Liver (tissue), 9 donors: ENCODE data around the gene SLC29A3. TPM values are rescaled to one million over a fixed set of nuclear protein-coding genes. Genes with fewer than 3 reads are reported as not detected.

Experiments used
- DNase-seq: peaks from one replicate; pipeline ENCODE4 v3.0.0-alpha.2; 2017; ENCODE audit warnings: low spot score
- H3K27ac ChIP-seq, 2 donors: one replicate each; pipeline ENCODE4 v1.7.0; 2013; ENCODE audit warnings: inconsistent platforms in 2 of 2, low read length in 2 of 2, control low read depth in 1 of 2, low read depth in 1 of 2, mild to moderate bottlenecking in 1 of 2
- H3K27me3 ChIP-seq, 4 donors: one replicate each; pipeline versions ENCODE4 v1.6.1 to v1.7.0; 2013; ENCODE audit warnings: low read length in 3 of 4, inconsistent platforms in 1 of 4, mild to moderate bottlenecking in 1 of 4, moderate library complexity in 1 of 4; ENCODE audit not compliant: control insufficient read depth in 4 of 4, insufficient read depth in 4 of 4
- H3K36me3 ChIP-seq, 4 donors: one replicate each; pipeline versions ENCODE4 v1.6.1 to v1.7.0; 2013; ENCODE audit warnings: low read length in 3 of 4, mild to moderate bottlenecking in 3 of 4, low read depth in 1 of 4, moderate library complexity in 1 of 4; ENCODE audit not compliant: control insufficient read depth in 4 of 4, insufficient read depth in 3 of 4
- H3K4me1 ChIP-seq, 4 donors: one replicate each; pipeline versions ENCODE4 v1.6.1 to v1.7.0; 2013; ENCODE audit warnings: low read length in 3 of 4, mild to moderate bottlenecking in 3 of 4, moderate library complexity in 1 of 4; ENCODE audit not compliant: control insufficient read depth in 4 of 4, insufficient read depth in 4 of 4
- H3K4me3 ChIP-seq, 3 donors: one replicate each; pipeline versions ENCODE4 v1.6.1 to v1.7.0; 2013; ENCODE audit warnings: low read length in 3 of 3, control low read depth in 1 of 3, low read depth in 1 of 3, mild to moderate bottlenecking in 1 of 3
- H3K9ac ChIP-seq, 2 donors: one replicate each; pipeline ENCODE4 v1.7.0; 2013; ENCODE audit warnings: low read length in 2 of 2, mild to moderate bottlenecking in 2 of 2, moderate library complexity in 2 of 2, control low read depth in 1 of 2, low read depth in 1 of 2
- H3K9me3 ChIP-seq, 4 donors: one replicate each; pipeline versions ENCODE4 v1.6.1 to v1.7.0; 2013; ENCODE audit warnings: low read length in 3 of 4; ENCODE audit not compliant: control insufficient read depth in 4 of 4
- ATF3 ChIP-seq: IDR thresholded peaks from 2 replicates; pipeline ENCODE4 v1.6.1; 2016; ENCODE audit warnings: antibody characterized with exemption
- FOXA1 ChIP-seq: IDR thresholded peaks from 2 replicates; pipeline ENCODE4 v1.6.1; 2016; ENCODE audit warnings: antibody characterized with exemption
- HNF4G ChIP-seq: IDR thresholded peaks from 2 replicates; pipeline ENCODE4 v1.6.1; 2016; ENCODE audit warnings: antibody characterized with exemption
- NR2F2 ChIP-seq: IDR thresholded peaks from 2 replicates; pipeline ENCODE4 v1.6.1; 2016; ENCODE audit warnings: antibody characterized with exemption
- RAD21 ChIP-seq, 2 donors: IDR thresholded peaks; 2 replicates each; pipeline ENCODE4 v1.6.1; 2016; ENCODE audit warnings: antibody characterized with exemption in 2 of 2, mild to moderate bottlenecking in 2 of 2
- YY1 ChIP-seq: IDR thresholded peaks from 2 replicates; pipeline ENCODE4 v1.6.1; 2016; ENCODE audit warnings: antibody characterized with exemption, mild to moderate bottlenecking
- WGBS: extraction: QIAGEN DNeasy Blood & Tissue Kit; methylation state at CpG from one replicate; pipeline ENCODE4 v1.1.7; 2013; 5-methylcytosine and 5-hydroxymethylcytosine counted together
- polyA plus RNA-seq, 2 donors: library from polyadenylated mRNA; stranded (reverse) in 1 of 2; unstranded in 1 of 2; fragments of 200-250 nt in 1 of 2; fragments of >200 nt in 1 of 2; fragmentation: Nextera tagmentation in 1 of 2; extraction: Ambion mirVana in 1 of 2; gene quantifications; one replicate each; pipeline versions ENCODE4 v1.2.1 to v1.2.3, GENCODE V29; 2013 to 2015
- total RNA-seq, 2 donors: library from RNA; depleted of rRNA; stranded (reverse); fragments of >200 nt; gene quantifications; one replicate each; pipeline ENCODE4 v1.2.3, GENCODE V29; 2014
- TF ChIP-seq, protein P1 (sequence below): fragments of 150-350 bp; IDR thresholded peaks from 2 replicates; pipeline ENCODE4 v1.5.1; 2017; ENCODE audit warnings: improper control_type of control experiment, low read depth, low read length; ENCODE audit not compliant: missing input control
- donor health status: healthy.
- donor health status: healthy.
- donor health status: healthy.
- donor health status: healthy.
- donor health status: healthy.

Gene SLC29A3
- total and polyA plus RNA-seq, 4 donors, result 3.1 to 11.9 (median 5.3) TPM

GRCh38 chr10:71395621-71396020, 76.6 kb downstream of the SLC29A3 start:
- Histone ChIP-seq H3K4me3 (no peak overlapping the region), H3K9me3 (no peaks in the 10 kb centered on the region), H3K27me3 (no peaks in the 10 kb centered on the region), H3K4me1 (peaks cover 3 to 19% (median 14%) of the 10 kb centered on the region in 4 donors), H3K27ac (no peak overlapping the region), H3K36me3 (no peaks in the 10 kb centered on the region), H3K9ac (no peak overlapping the region)
- TF ChIP-seq HNF4G (no peak), ATF3 (no peak)
- TF ChIP-seq, protein P1, sequence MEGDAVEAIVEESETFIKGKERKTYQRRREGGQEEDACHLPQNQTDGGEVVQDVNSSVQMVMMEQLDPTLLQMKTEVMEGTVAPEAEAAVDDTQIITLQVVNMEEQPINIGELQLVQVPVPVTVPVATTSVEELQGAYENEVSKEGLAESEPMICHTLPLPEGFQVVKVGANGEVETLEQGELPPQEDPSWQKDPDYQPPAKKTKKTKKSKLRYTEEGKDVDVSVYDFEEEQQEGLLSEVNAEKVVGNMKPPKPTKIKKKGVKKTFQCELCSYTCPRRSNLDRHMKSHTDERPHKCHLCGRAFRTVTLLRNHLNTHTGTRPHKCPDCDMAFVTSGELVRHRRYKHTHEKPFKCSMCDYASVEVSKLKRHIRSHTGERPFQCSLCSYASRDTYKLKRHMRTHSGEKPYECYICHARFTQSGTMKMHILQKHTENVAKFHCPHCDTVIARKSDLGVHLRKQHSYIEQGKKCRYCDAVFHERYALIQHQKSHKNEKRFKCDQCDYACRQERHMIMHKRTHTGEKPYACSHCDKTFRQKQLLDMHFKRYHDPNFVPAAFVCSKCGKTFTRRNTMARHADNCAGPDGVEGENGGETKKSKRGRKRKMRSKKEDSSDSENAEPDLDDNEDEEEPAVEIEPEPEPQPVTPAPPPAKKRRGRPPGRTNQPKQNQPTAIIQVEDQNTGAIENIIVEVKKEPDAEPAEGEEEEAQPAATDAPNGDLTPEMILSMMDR, result peak; percentile 9
- no peak for DNase-seq
- 96% methylated on average over 4 of the region's 4 CpGs for whole genome bisulfite sequencing

DNA sequence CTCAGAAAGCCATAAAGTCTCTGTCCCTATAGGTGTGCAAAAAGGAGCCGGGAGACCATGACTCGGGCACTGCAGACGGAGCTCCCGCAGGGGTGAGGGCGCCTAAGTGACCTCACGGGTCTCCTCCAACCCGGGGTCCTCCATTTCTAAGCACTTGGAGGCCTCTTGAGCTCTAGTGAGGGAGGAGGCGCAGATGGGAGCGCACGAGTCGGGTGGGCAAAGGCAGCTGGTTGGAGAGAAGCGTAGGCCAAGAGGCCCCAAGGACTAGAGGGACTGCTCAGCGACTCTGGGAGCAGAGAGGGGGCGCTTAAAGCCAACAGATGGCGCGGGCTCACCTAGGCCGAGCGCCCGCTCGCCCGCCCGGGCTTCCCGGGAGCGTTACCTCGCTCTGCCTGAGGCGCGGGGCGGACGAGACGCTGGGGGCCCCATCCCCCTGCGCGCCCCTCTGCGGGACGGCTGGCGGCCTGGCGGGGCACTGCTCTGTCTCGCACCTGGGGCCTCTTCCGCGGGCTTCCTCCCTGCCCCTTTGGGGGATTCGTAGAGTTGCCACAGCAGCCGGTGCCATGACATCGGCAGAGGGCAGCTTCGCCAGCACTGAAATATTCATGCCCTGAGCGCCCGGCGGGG, 77.1 kb downstream of the SLC29A3 start:
- no peak overlapping the region for H3K9ac ChIP-seq
- DNase-seq, result no peak
- WGBS, result 20% methylated on average over 46 of the region's 46 CpGs

GRCh38 chr10:71396711-71397295, 77.7 kb downstream of the SLC29A3 start, which contains the start of gene CDH23:
TSS of gene CDH23 (plus strand) at chr10:71396920. CDS start at chr10:71439832, 42,912 bp downstream.
- no peak within 1 kb of the TSS for H3K27ac ChIP-seq
- TF ChIP-seq HNF4G (no peak), FOXA1 (no peak), RAD21 (IDR thresholded peaks at IDR 0.05) (no peak), YY1 (no peak), NR2F2 (no peak)
- peaks cover 3 to 19% (median 14%) of the 10 kb centered on the region in 4 donors for H3K4me1 ChIP-seq
- H3K9ac ChIP-seq, result no peak within 1 kb of the TSS
- DNase-seq, result no peak
- H3K4me3 ChIP-seq, result peak within 1 kb of the TSS; percentile 33 to 69 (median 60)
- H3K36me3 ChIP-seq, result no peaks in the 10 kb centered on the region
- no peaks in the 10 kb centered on the region for H3K9me3 ChIP-seq
- no peaks in the 10 kb centered on the region for H3K27me3 ChIP-seq
- 1% methylated on average over 91 of the region's 91 CpGs for WGBS

More for the DNA sequence above, 77.1 kb downstream of the SLC29A3 start:
- no peaks in the 10 kb centered on the region for H3K36me3 ChIP-seq
- H3K4me1 ChIP-seq, result peaks cover 3 to 19% (median 14%) of the 10 kb centered on the region in 4 donors
- peak overlapping the region; percentile 33 to 69 (median 37) for H3K4me3 ChIP-seq
- H3K27ac ChIP-seq, result no peak overlapping the region
- no peaks in the 10 kb centered on the region for H3K27me3 ChIP-seq
- TF ChIP-seq, protein P1, result peak; percentile 56
- TF ChIP-seq RAD21 (IDR thresholded peaks at IDR 0.05) (peak; percentile 66 to 81), YY1 (no peak)
- no peaks in the 10 kb centered on the region for H3K9me3 ChIP-seq
